Adrenal gland (tissue), 12 donors: ENCODE results near the gene POFUT1. TPM values are rescaled to one million over a fixed set of nuclear protein-coding genes. Genes with fewer than 3 reads are reported as not detected.

Source experiments
- DNase-seq, 7 donors: peaks; one replicate each; pipeline ENCODE4 v3.0.0-alpha.2; 2019 to 2020
- H3K27ac ChIP-seq, 5 donors: fragments of 200-600 bp; sonication (generic) in 4 of 5; 1 replicate in 3 of 5; 2 replicates in 2 of 5; pipeline versions ENCODE4 v1.5.1 to v1.8.0; 2016 to 2020; ENCODE audit warnings: mild to moderate bottlenecking in 1 of 5
- H3K27me3 ChIP-seq: fragments of 200-600 bp; 2 replicates; pipeline ENCODE4 v1.8.0; 2021
- H3K36me3 ChIP-seq, 2 donors: fragments of 200-600 bp; replicated peaks in 1 of 2; 1 replicate in 1 of 2; 2 replicates in 1 of 2; pipeline versions ENCODE4 v1.5.1 to v1.8.0; 2018 to 2022
- H3K4me1 ChIP-seq, 2 donors: fragments of 200-600 bp; replicated peaks in 1 of 2; 1 replicate in 1 of 2; 2 replicates in 1 of 2; pipeline versions ENCODE4 v1.5.1 to v1.8.0; 2018 to 2021
- H3K4me3 ChIP-seq, 4 donors: fragments of 200-600 bp; sonication (generic) in 3 of 4; one replicate each; pipeline ENCODE4 v1.5.1; 2016 to 2018
- H3K9me3 ChIP-seq, 3 donors: fragments of 200-600 bp; sonication (generic) in 1 of 3; replicated peaks in 1 of 3; 1 replicate in 2 of 3; 2 replicates in 1 of 3; pipeline versions ENCODE4 v1.5.1 to v1.8.0; 2016 to 2021
- POLR2A ChIP-seq, 2 donors: fragments of 450-650 bp; IDR thresholded peaks; one replicate each; pipeline ENCODE4 v1.6.1; 2017; ENCODE audit warnings: antibody characterized with exemption in 2 of 2, mild to moderate bottlenecking in 2 of 2, moderate library complexity in 1 of 2
- WGBS, 4 donors: extraction: QIAGEN DNeasy Blood & Tissue Kit in 2 of 4; methylation state at CpG; one replicate each; pipeline versions ENCODE4 v1.1.5 to v1.1.7; 2013 to 2017; 5-methylcytosine and 5-hydroxymethylcytosine counted together
- intact Hi-C, 2 donors: fragments of 100-400 bp; cut with DNase I; formaldehyde crosslinking; loops; one replicate each; pipeline versions ENCODE4 v1.14.1 to v1.15.0; 2022 to 2023
- polyA plus RNA-seq, 3 donors: library from polyadenylated mRNA; stranded (reverse); fragments of 200-250 nt in 2 of 3; fragments of 350-450 nt in 1 of 3; fragmentation: Illumina TruSeq in 1 of 3; extraction: RNeasy Lipid Tissue Mini Kit (QIAGEN cat#74804) in 1 of 3; gene quantifications; one replicate each; pipeline ENCODE4 v1.2.3, GENCODE V29; 2013 to 2014
- total RNA-seq, 9 donors: library from RNA; depleted of rRNA in 4 of 9; stranded (reverse); fragments of >200 nt in 4 of 9; fragments of 120-200 nt in 1 of 9; fragmentation: NEBNext Ultra II Directional in 1 of 9; extraction: Animal tissue kit (Norgen Biotek cat#: 25700) in 1 of 9; gene quantifications; one replicate each; pipeline versions ENCODE4 v1.1.0 to v1.2.4, GENCODE V29; 2013 to 2023
- TF ChIP-seq, protein P1 (sequence below), 6 experiments: fragments of 450-650 bp in 4 of 6; fragments of 200-600 bp in 2 of 6; sonication (generic) in 1 of 6; IDR thresholded peaks; 1 replicate in 5 of 6; 2 replicates in 1 of 6; pipeline versions ENCODE4 v1.5.1 to v1.8.0; 2016 to 2021; ENCODE audit warnings: antibody characterized with exemption in 6 of 6, mild to moderate bottlenecking in 2 of 6, moderate library complexity in 1 of 6
- donor health status: healthy with polysubstance abuse.
- donor health status: Bipolar disorder and iron deficiency.
- donor health status: DM: yes; HTN: yes; CAD: no.
- donor health status: DM: no; HTN: no; CAD: no.
- donor health status: DM: no; HTN: no; CAD: no.
- donor health status: DM: yes; HTN: yes; CAD: no.

Gene POFUT1
- total and polyA plus RNA-seq, 12 donors: 8.5 to 45.5 (median 27.7) TPM

DNA sequence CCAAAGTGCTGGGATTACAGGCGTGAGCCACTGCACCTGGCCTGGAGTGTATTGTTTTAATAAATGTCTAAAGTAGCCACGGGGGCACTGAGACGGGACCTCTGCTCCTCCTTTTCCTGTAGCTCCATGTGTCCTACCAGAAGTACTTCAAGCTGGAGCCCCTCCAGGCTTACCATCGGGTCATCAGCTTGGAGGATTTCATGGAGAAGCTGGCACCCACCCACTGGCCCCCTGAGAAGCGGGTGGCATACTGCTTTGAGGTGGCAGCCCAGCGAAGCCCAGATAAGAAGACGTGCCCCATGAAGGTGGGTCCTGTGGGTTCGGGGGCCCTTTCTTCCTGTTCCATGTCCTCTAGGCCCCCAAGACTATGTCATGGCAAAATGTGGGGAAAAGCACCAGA is 7.5 kb downstream of the POFUT1 start:
- intact Hi-C loops: no loop called here
- no peak for DNase-seq
- no peaks in the 10 kb centered on the region for H3K9me3 ChIP-seq
- peaks cover 0 to 30% of the 10 kb centered on the region in 2 donors for H3K36me3 ChIP-seq
- no peaks in the 10 kb centered on the region for H3K27me3 ChIP-seq
- H3K4me1 ChIP-seq: peaks cover 0 to under 1% of the 10 kb centered on the region in 2 donors
- H3K4me3 ChIP-seq: no peak overlapping the region
- WGBS, 4 donors: 84 to 91% (median 90%) methylated on average over 7 to 8 of the region's 8 CpGs
- H3K27ac ChIP-seq: no peak overlapping the region
- no peak for TF ChIP-seq POLR2A (IDR thresholded peaks at IDR 0.05)
- TF ChIP-seq, protein P1, sequence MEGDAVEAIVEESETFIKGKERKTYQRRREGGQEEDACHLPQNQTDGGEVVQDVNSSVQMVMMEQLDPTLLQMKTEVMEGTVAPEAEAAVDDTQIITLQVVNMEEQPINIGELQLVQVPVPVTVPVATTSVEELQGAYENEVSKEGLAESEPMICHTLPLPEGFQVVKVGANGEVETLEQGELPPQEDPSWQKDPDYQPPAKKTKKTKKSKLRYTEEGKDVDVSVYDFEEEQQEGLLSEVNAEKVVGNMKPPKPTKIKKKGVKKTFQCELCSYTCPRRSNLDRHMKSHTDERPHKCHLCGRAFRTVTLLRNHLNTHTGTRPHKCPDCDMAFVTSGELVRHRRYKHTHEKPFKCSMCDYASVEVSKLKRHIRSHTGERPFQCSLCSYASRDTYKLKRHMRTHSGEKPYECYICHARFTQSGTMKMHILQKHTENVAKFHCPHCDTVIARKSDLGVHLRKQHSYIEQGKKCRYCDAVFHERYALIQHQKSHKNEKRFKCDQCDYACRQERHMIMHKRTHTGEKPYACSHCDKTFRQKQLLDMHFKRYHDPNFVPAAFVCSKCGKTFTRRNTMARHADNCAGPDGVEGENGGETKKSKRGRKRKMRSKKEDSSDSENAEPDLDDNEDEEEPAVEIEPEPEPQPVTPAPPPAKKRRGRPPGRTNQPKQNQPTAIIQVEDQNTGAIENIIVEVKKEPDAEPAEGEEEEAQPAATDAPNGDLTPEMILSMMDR (IDR thresholded peaks at IDR 0.05): no peak

DNA sequence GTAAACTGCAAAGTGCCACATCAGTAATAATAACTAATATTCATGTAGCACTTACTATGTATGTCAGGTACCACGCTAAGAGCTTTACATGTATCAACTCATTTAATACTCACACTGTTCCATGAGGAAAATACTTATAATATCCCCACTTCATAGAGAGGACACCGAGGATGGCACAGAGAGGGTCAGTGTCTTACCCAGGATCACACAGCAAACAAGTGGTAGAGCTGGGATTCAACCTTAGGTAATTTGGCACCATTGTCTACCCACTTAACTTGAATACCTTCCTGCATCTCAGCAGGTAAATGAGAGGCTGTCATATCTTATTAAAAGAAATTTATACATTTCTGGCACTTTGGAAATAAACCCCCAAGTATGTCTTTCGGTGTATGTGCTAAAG is 8.0 kb downstream of the POFUT1 start:
- no peaks in the 10 kb centered on the region for H3K4me1 ChIP-seq
- no peak overlapping the region for H3K27ac ChIP-seq
- intact Hi-C loops: no loop called here
- whole genome bisulfite sequencing, 4 donors: 84 to 98% (median 92%) methylated on average over 3 of the region's 3 CpGs
- H3K36me3 ChIP-seq: peaks cover 0 to 30% of the 10 kb centered on the region in 2 donors
- no peaks in the 10 kb centered on the region for H3K9me3 ChIP-seq
- no peaks in the 10 kb centered on the region for H3K27me3 ChIP-seq
- TF ChIP-seq, protein P1 (IDR thresholded peaks at IDR 0.05): no peak
- no peak for TF ChIP-seq POLR2A (IDR thresholded peaks at IDR 0.05)
- H3K4me3 ChIP-seq: no peak overlapping the region
- no peak for DNase-seq

DNA sequence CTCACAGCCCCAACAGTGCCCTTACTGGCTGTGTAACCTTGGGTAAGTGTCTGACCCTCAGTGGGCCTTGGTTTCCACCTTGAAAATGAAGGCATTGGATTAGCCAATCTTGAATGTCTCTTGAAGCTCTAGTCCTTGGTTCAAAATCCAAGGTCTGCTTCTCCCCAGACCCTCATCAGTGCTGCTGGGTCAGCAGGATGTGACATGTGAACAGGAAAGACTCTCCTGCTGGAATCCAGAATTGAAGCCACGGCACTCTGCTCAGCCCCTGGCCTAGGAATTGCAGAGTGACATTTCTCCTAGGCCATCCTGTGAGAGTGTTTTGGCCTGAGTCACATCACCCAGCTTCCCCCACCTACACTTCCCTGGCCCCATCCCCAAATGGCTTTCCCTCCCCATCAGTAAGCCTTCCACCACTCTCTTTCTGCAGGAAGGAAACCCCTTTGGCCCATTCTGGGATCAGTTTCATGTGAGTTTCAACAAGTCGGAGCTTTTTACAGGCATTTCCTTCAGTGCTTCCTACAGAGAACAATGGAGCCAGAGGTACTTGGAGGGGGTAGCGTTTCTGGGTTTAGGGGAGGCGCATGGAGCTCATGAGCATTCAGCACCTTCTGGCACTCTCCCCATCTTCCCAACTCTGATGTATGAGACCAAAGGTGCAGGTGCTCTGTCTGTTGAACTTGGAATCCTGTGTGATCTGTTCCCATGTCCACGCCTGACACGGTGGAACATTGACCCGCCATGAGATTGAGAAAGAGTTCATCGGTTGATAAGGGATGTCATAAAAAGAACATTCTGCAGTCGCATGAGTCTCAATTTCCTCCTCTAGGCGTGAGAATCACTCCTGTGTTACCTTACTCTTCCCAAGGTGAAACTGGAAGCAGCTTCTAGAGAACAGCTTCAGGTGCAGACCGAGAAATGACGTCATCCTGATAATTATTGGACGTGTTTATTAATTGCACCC is 8.8 kb downstream of the POFUT1 start:
- DNase-seq: no peak
- no peak overlapping the region for H3K4me3 ChIP-seq
- TF ChIP-seq POLR2A (IDR thresholded peaks at IDR 0.05): no peak
- TF ChIP-seq, protein P1 (IDR thresholded peaks at IDR 0.05): no peak
- H3K4me1 ChIP-seq: no peaks in the 10 kb centered on the region
- peaks cover 0 to 30% of the 10 kb centered on the region in 2 donors for H3K36me3 ChIP-seq
- no peaks in the 10 kb centered on the region for H3K27me3 ChIP-seq
- no peak overlapping the region for H3K27ac ChIP-seq
- no peaks in the 10 kb centered on the region for H3K9me3 ChIP-seq
- intact Hi-C loops: no loop called here
- 88 to 91% (median 90%) methylated on average over 13 of the region's 13 CpGs for WGBS, 4 donors

DNA sequence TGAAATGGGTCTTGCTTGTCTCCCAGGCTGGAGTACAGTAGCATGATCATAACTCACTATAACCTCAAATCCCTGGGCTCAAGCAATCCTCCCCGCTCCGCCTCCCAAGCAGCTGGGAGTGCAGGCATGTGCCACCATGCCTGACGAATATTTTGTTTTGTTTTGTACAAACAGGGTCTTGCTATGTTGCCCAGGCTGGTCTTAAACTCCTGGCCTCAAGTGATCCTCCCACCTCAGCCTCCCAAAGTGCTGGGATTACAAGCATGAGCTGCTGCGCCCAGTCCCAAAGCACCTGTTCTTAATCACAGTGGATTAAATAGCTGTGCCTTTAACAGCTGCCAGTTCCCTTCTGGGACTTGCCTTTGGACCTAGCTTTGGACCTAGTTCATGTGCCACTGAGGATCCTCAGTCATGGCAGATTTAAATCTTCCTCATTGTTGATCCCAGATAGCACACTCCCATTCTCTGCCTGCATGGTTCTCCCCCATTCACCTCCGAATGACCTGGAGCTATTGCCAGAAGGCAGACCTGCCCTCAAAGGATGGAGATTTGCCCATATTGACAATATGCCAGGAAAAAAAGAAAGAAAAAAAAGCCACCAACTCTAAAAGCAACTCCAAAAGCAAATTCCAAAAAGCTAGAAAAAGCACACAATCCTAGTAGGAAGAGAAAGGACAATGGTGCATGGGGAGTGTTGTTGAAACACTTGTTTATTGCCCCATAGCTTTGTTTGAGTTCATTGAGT is 10.6 kb downstream of the POFUT1 start:
- no peaks in the 10 kb centered on the region for H3K27me3 ChIP-seq
- no peak for DNase-seq
- TF ChIP-seq, protein P1 (IDR thresholded peaks at IDR 0.05): no peak
- TF ChIP-seq POLR2A (IDR thresholded peaks at IDR 0.05): no peak
- H3K4me3 ChIP-seq: no peak overlapping the region
- H3K4me1 ChIP-seq: no peaks in the 10 kb centered on the region
- no peaks in the 10 kb centered on the region for H3K9me3 ChIP-seq
- WGBS, 4 donors: 89 to 97% (median 92%) methylated on average over 5 of the region's 5 CpGs
- intact Hi-C loops: no loop called here
- no peak overlapping the region for H3K27ac ChIP-seq
- peaks cover 0 to 33% of the 10 kb centered on the region in 2 donors for H3K36me3 ChIP-seq
